OCI-LY1 (cell line): ENCODE data around the gene IDH3A.

ENCODE experiments used
- H2AFZ ChIP-seq: fragments of 200-600 bp; sonication (generic), shearing (Covaris generic); 2 replicates; pipeline ENCODE4 v1.6.0; 2014; ENCODE audit warnings: antibody characterized with exemption, mild to moderate bottlenecking, low read length
- H3F3A ChIP-seq: fragments of 200-600 bp; sonication (generic), shearing (Covaris generic); 2 replicates; pipeline ENCODE4 v1.6.0; 2014; ENCODE audit warnings: mild to moderate bottlenecking, antibody characterized with exemption, low read length, moderate library complexity; ENCODE audit not compliant: insufficient read depth
- H3K27ac ChIP-seq: fragments of 200-600 bp; sonication (generic); 2 replicates; pipeline ENCODE4 v1.5.1; 2014; ENCODE audit warnings: low read length, mixed run types, mild to moderate bottlenecking, low read depth; ENCODE audit not compliant: poor library complexity, severe bottlenecking
- H3K27me3 ChIP-seq: fragments of 200-600 bp; sonication (generic); 2 replicates; pipeline ENCODE4 v1.6.0; 2014; ENCODE audit warnings: antibody characterized with exemption, mild to moderate bottlenecking, low read length, moderate library complexity; ENCODE audit not compliant: insufficient read depth
- H3K36me3 ChIP-seq: fragments of 200-600 bp; sonication (generic); 2 replicates; pipeline ENCODE4 v1.6.1; 2014; ENCODE audit warnings: mild to moderate bottlenecking, antibody characterized with exemption, low read length, moderate library complexity, mixed read lengths; ENCODE audit not compliant: insufficient read depth
- H3K4me1 ChIP-seq: fragments of 200-600 bp; sonication (generic); 2 replicates; pipeline ENCODE4 v1.5.1; 2014; ENCODE audit warnings: mild to moderate bottlenecking, low read length, moderate library complexity; ENCODE audit not compliant: insufficient read depth, severe bottlenecking
- H3K4me2 ChIP-seq: fragments of 200-600 bp; sonication (generic), shearing (Covaris generic); 2 replicates; pipeline ENCODE4 v1.6.1; 2014; ENCODE audit warnings: low read length
- H3K4me3 ChIP-seq: fragments of 200-600 bp; sonication (generic); 2 replicates; pipeline ENCODE4 v1.5.1; 2014; ENCODE audit warnings: low read length, low read depth, mild to moderate bottlenecking, mixed read lengths; ENCODE audit not compliant: poor library complexity, severe bottlenecking
- H3K79me2 ChIP-seq: fragments of 200-600 bp; shearing (Covaris generic); 2 replicates; pipeline ENCODE4 v1.6.1; 2016; ENCODE audit warnings: mixed run types, low read length, mixed read lengths; ENCODE audit not compliant: insufficient read depth
- H3K9ac ChIP-seq: fragments of 200-600 bp; sonication (generic), shearing (Covaris generic); 2 replicates; pipeline ENCODE4 v1.6.1; 2014; ENCODE audit warnings: mild to moderate bottlenecking, low read length, mixed read lengths
- H3K9me2 ChIP-seq: fragments of 200-600 bp; sonication (generic), shearing (Covaris generic); 2 replicates; pipeline ENCODE4 v1.6.1; 2014; ENCODE audit warnings: low read depth, mild to moderate bottlenecking, low read length, mixed read lengths
- H3K9me3 ChIP-seq: fragments of 200-600 bp; shearing (Covaris generic); 2 replicates; pipeline ENCODE4 v1.6.1; 2014; ENCODE audit warnings: low read length, mixed read lengths
- H4K20me1 ChIP-seq: fragments of 200-600 bp; sonication (generic), shearing (Covaris generic); 2 replicates; pipeline ENCODE4 v1.6.0; 2016; ENCODE audit warnings: mild to moderate bottlenecking, low read length; ENCODE audit not compliant: insufficient read depth
- EZH2 ChIP-seq: fragments of 200-600 bp; sonication (generic), shearing (Covaris generic); IDR thresholded peaks from 2 replicates; pipeline ENCODE4 v1.8.0; 2017; ENCODE audit warnings: borderline replicate concordance, mixed run types, mild to moderate bottlenecking, antibody characterized with exemption, low read length, moderate library complexity, mixed read lengths
- TF ChIP-seq, protein P1 (sequence below): fragments of 200-600 bp; sonication (generic), shearing (Covaris generic); IDR thresholded peaks from 2 replicates; pipeline ENCODE4 v1.5.1; 2017; ENCODE audit warnings: mild to moderate bottlenecking, antibody characterized with exemption, low read length, moderate library complexity, mixed read lengths

Gene IDH3A

DNA sequence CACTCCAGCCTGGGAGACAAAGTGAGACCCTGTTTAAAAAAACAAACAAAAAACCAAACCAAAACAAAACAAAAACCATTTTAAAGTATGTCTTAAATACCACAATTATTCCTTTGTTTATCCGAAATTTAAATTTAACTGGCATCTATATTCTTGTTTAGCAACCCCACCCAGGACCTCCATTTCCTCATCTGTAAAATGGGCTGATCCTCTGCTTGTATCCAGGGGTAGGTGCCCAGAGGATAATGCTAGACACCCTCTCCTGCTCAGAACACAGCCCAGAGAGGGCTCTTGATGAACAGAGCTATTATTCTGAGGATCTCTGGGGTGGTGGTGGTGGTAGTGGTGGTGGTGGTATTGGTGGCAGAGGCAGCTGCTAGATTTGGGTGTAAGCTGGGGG lies 47.0 kb upstream of the IDH3A start:
- TF ChIP-seq, protein P1, sequence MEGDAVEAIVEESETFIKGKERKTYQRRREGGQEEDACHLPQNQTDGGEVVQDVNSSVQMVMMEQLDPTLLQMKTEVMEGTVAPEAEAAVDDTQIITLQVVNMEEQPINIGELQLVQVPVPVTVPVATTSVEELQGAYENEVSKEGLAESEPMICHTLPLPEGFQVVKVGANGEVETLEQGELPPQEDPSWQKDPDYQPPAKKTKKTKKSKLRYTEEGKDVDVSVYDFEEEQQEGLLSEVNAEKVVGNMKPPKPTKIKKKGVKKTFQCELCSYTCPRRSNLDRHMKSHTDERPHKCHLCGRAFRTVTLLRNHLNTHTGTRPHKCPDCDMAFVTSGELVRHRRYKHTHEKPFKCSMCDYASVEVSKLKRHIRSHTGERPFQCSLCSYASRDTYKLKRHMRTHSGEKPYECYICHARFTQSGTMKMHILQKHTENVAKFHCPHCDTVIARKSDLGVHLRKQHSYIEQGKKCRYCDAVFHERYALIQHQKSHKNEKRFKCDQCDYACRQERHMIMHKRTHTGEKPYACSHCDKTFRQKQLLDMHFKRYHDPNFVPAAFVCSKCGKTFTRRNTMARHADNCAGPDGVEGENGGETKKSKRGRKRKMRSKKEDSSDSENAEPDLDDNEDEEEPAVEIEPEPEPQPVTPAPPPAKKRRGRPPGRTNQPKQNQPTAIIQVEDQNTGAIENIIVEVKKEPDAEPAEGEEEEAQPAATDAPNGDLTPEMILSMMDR, result no peak
- TF ChIP-seq EZH2, result no peak
- Histone ChIP-seq H3K4me2 (no peak overlapping the region), H4K20me1 (no peaks in the 10 kb centered on the region), H2AFZ (no peak overlapping the region), H3K79me2 (no peaks in the 10 kb centered on the region), H3K9me3 (no peaks in the 10 kb centered on the region), H3K36me3 (no peaks in the 10 kb centered on the region), H3F3A (no peaks in the 10 kb centered on the region), H3K9me2 (no peaks in the 10 kb centered on the region), H3K4me3 (no peak overlapping the region), H3K4me1 (no peaks in the 10 kb centered on the region), H3K27ac (no peak overlapping the region), H3K27me3 (no peaks in the 10 kb centered on the region), H3K9ac (no peak overlapping the region)

GRCh38 chr15:78102741-78103140 lies 46.4 kb upstream of the IDH3A start:
- Histone ChIP-seq H3K9me3 (no peaks in the 10 kb centered on the region), H3K27me3 (no peaks in the 10 kb centered on the region), H2AFZ (no peak overlapping the region), H3K4me3 (no peak overlapping the region), H3F3A (no peaks in the 10 kb centered on the region), H3K27ac (no peak overlapping the region), H3K79me2 (no peaks in the 10 kb centered on the region), H3K36me3 (no peaks in the 10 kb centered on the region), H3K4me2 (no peak overlapping the region), H4K20me1 (no peaks in the 10 kb centered on the region), H3K9me2 (no peaks in the 10 kb centered on the region), H3K4me1 (no peaks in the 10 kb centered on the region), H3K9ac (no peak overlapping the region)
- TF ChIP-seq EZH2, result no peak
- TF ChIP-seq, protein P1, result no peak

DNA sequence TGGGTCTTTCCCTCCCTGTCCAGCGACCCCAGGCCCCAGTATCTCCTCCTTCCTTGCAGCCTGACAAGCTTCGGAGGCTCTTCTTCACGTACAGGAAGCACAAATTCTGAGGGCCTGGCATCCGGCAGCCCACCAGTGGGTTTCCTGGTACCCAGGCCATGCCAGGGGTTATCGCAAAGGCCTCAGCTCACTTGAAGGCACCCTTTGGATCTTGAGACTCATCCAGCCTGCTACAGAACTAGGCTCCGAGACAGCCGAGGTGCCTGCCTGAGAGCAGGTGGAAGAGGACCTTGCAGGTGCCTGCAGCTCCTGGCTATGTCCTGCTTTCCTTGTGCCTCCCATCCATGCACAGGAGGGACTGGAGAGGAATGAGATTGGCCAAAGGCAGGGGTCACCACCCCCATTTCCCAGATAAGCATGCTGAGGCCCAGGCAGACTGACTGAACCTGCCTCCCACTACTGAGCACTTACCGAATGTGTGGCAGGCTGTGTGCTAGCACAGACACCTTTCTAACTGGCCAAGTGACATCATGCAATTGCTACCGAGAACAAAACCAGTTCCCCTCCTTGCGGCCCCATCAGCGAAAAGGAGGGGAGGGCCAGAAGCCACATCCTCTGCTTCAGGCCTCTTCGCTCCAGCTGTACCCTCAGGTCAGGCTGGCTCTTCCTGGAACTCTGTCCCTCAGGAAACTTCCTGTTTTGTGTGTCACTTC lies 45.6 kb upstream of the IDH3A start:
- H3K79me2 ChIP-seq, result no peaks in the 10 kb centered on the region
- no peaks in the 10 kb centered on the region for H3K36me3 ChIP-seq
- no peaks in the 10 kb centered on the region for H3K27me3 ChIP-seq
- no peaks in the 10 kb centered on the region for H4K20me1 ChIP-seq
- H3K9ac ChIP-seq, result no peak overlapping the region
- TF ChIP-seq, protein P1, result no peak
- TF ChIP-seq EZH2, result no peak
- no peak overlapping the region for H3K4me2 ChIP-seq
- no peaks in the 10 kb centered on the region for H3K9me3 ChIP-seq
- H3F3A ChIP-seq, result no peaks in the 10 kb centered on the region
- no peaks in the 10 kb centered on the region for H3K4me1 ChIP-seq
- no peak overlapping the region for H3K27ac ChIP-seq
- no peaks in the 10 kb centered on the region for H3K9me2 ChIP-seq
- H2AFZ ChIP-seq, result no peak overlapping the region
- no peak overlapping the region for H3K4me3 ChIP-seq
